Colon (tissue), 2 donors: ENCODE data around the gene SERPINF2.
"Not testable (repeated sequence)": the region's sequence is repeated elsewhere in the genome, so short reads cannot be mapped to it uniquely, and the experiment has no call there.

Experiments
- FAIRE-seq: peaks from 2 replicates; lab custom pipeline; 2012; peaks lifted over from hg19 to GRCh38; lab: Jason Lieb, UNC
- donor health status: control.
- donor health status: control.

Gene SERPINF2

GRCh38 chr17:1789936-1790335, 47.3 kb downstream of the SERPINF2 start:
- no peak for FAIRE-seq

- FAIRE-seq = no peak
Measured at GRCh38 chr17:1792495-1793446, 50.1 kb downstream of the SERPINF2 start.

- no peak for FAIRE-seq
Measured at GRCh38 chr17:1793447-1793806, 50.8 kb downstream of the SERPINF2 start.

DNA sequence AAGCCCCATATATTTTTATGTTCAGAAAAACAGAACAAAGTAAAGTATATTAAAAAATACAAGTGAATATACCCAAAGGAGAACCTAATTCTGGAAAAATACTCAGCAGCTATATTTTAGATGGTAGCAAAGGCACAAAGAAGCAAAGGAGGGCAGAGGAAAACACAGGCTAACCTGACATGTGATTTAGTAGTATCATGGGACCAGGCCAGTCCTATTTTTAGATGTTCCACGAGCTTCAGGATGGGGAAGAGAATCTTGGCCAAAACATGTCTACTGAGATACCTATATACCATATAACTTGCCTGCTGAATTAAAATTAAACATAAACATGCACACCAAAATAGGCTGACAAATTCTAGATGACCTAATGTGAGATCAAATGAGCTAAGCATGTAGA, 54.1 kb downstream of the SERPINF2 start:
- FAIRE-seq = no peak

DNA sequence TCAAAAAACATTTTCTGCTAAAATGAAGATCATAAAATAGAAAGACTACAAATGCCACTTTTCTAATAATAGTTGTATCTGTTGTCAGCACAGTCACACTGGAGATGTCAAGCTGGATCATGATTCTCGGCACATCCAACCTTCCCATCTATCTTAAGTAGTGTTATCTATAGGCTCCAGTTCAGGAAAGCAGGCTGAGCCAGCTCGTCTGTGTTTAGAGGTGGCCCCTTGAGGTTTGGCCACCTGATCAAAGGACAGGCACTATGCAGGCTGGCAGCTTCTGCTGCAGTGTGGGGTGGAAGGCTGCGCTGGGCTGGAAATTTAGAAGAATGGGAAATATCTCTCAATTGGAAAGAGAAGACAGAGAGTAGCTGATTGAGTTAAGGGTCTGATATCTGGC, 54.7 kb downstream of the SERPINF2 start:
- no peak for FAIRE-seq

DNA sequence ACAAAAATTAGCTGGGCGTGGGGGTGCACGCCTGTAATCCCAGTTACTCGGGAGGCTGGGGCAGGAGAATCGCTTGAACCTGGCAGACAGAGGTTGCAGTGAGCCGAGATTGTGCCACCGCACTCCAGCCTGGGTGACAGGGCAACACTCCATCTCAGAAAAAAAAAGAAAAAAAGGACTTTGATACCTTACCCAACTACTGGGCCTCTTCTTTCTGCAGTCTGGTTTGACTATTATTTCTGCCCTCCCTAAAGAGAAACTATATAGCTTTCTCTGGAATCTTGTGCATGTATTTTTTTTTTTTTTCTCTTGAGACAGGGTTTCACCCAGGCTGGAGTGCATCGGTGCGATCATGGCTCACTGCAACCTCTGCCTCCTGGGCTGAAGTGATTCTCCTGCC, 55.2 kb downstream of the SERPINF2 start:
- not testable (repeated sequence) for FAIRE-seq

DNA sequence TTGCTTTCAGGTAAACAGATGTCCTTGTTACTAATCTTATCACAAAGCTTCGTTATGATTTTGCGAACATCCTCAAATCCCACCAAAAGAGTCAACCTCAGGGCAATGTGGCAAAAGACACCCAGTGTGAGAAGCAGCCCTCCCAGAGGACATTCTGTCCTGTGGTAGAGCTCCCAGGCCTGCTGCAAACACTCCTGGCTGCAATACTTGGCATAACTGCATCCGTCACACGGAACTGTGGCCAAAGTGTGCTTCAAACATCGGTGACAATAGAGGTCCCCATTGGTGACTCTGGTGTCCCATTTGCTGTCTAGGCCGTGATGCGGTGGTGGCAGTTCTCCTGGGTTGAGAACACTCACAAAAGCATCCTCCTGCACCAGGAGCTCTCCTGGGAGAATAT, 57.6 kb downstream of the SERPINF2 start:
- FAIRE-seq = no peak

DNA sequence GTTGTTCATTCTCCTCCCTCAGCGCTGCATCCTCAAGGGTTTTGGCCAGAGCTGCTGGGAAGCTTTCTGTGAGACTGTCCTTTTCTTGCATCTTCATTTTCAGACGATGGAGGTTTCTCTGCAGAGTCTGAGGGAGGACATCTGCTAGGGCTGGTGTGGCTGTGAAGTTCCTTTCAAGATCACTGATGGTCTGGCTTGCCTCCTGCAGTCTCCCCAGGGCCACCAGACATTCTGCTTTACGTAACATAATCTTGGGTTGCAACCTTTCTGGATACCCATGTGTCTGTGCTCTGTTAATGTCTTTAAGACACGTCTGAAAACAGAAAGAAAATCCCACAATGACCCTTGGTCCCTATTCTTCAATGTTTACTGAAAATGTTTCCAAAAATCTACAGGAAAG, 58.0 kb downstream of the SERPINF2 start:
- FAIRE-seq = no peak

- FAIRE-seq = no peak
Measured at GRCh38 chr17:1802429-1802828, 59.8 kb downstream of the SERPINF2 start.

DNA sequence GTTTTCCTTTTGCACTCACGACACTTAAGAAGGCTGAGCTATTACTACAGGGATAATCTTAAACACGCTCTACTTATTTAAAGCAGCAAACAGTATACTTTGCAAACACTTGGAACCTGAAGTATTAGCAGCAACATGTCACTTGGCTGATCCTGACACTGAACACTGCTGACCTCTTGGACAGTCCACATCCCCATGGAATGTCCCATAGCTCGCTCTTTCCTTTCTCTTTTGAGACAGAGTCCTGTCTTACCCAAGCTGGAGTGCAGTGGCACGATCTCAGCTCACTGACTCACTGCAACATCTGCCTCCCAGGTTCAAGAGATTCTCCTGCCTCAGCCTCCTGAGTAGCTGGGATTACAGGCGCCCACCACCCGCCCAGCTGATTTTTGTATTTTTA, 60.6 kb downstream of the SERPINF2 start:
- FAIRE-seq = no peak
